ENCODE results near the gene DDA1.

DNA sequence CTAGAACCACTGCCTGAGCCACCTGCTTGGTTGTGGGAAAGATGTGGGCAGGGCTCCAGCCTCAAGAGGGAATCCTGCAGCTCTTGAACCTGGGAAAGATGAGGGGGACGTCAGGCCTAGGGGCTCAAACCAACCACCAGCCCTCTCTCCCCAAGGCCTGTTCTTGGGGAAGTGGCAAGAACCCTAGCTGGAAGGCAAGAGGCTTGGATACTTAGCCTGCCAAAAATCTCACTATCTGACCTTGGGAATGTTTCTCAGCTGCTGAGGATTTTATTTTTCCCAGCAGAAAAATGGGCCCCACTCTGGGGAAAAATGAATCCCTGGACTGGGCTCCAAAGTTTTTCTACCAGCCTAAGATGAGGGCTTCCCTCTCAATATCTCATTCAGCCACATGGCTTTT, 49.4 kb upstream of the DDA1 start:
- TF ChIP-seq, protein P1, sequence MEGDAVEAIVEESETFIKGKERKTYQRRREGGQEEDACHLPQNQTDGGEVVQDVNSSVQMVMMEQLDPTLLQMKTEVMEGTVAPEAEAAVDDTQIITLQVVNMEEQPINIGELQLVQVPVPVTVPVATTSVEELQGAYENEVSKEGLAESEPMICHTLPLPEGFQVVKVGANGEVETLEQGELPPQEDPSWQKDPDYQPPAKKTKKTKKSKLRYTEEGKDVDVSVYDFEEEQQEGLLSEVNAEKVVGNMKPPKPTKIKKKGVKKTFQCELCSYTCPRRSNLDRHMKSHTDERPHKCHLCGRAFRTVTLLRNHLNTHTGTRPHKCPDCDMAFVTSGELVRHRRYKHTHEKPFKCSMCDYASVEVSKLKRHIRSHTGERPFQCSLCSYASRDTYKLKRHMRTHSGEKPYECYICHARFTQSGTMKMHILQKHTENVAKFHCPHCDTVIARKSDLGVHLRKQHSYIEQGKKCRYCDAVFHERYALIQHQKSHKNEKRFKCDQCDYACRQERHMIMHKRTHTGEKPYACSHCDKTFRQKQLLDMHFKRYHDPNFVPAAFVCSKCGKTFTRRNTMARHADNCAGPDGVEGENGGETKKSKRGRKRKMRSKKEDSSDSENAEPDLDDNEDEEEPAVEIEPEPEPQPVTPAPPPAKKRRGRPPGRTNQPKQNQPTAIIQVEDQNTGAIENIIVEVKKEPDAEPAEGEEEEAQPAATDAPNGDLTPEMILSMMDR (IDR thresholded peaks at IDR 0.05): no peak
- TF ChIP-seq TCF7 (CRISPR knock-in tag; IDR thresholded peaks at IDR 0.05; ENCODE audit: low read depth): no peak
- no peak for TF ChIP-seq IRF2 (CRISPR knock-in tag; IDR thresholded peaks at IDR 0.05; ENCODE audit: borderline replicate concordance, low read depth)
- TF ChIP-seq ZBTB21 (CRISPR knock-in tag; IDR thresholded peaks at IDR 0.05; ENCODE audit: borderline replicate concordance): no peak
- no peak for TF ChIP-seq ETV6 (CRISPR knock-in tag; IDR thresholded peaks at IDR 0.05)
- TF ChIP-seq, protein P2, sequence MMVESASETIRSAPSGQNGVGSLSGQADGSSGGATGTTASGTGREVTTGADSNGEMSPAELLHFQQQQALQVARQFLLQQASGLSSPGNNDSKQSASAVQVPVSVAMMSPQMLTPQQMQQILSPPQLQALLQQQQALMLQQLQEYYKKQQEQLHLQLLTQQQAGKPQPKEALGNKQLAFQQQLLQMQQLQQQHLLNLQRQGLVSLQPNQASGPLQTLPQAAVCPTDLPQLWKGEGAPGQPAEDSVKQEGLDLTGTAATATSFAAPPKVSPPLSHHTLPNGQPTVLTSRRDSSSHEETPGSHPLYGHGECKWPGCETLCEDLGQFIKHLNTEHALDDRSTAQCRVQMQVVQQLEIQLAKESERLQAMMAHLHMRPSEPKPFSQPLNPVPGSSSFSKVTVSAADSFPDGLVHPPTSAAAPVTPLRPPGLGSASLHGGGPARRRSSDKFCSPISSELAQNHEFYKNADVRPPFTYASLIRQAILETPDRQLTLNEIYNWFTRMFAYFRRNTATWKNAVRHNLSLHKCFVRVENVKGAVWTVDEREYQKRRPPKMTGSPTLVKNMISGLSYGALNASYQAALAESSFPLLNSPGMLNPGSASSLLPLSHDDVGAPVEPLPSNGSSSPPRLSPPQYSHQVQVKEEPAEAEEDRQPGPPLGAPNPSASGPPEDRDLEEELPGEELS (CRISPR knock-in tag; IDR thresholded peaks at IDR 0.05): no peak
- TF ChIP-seq MYBL2 (CRISPR knock-in tag; IDR thresholded peaks at IDR 0.05): no peak
